ENCODE data around the gene ANO1. TPM values are rescaled to one million over a fixed set of nuclear protein-coding genes. Genes with fewer than 3 reads are reported as not detected.

ANO1 gene
- polyA plus RNA-seq, 2 of the 4 experiments (the other 2 are of a cell fraction): 0.27 to 0.44 TPM

DNA sequence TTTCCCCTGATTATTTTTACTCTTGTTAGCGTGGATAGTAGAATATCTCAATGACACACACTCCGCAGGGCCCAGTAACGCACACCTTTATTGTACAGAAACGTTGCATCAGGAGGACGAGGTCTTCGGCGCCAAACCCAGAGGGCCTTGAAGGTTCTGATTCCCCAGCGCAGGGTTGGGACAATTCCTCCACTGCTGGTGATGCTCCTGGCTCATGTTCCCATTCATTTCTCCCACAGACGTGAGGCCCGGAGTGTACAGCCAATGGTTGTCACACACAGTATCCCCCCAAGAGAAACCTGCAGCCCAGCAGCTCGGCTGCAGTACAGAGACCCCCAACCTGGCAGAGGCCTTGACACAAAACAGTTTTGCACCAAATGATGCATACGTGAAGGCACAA lies 6.1 kb upstream of the ANO1 start:
- ATAC-seq (no peak), FAIRE-seq (no peak), DNase-seq (ENCODE audit: low read depth in 1 of 2, low spot score in 1 of 2) (no peak)
- CTCF ChIA-PET: interaction anchor here (0.6 kb wide), 1 partner anchor 1043 kb away, joined by 3 read pairs; no protein-coding TSS in a partner anchor
- 76% methylated on average over 12 of the region's 12 CpGs for WGBS (ENCODE audit: missing lambda C conversion rate)
- no peak overlapping the region for H3K4me2 ChIP-seq
- H3K4me1 ChIP-seq: no peaks in the 10 kb centered on the region
- H3K4me3 ChIP-seq: no peak overlapping the region
- no peaks in the 10 kb centered on the region for H3K9me3 ChIP-seq
- POLR2A ChIA-PET: no interaction called here
- no peak overlapping the region for H3K27ac ChIP-seq
- TF ChIP-seq ELK1 (IDR thresholded peaks at IDR 0.05; ENCODE audit: low read depth, low read length) (no peak), HEYL (CRISPR knock-in tag; IDR thresholded peaks at IDR 0.05) (no peak), ATOH8 (CRISPR knock-in tag; IDR thresholded peaks at IDR 0.05; ENCODE audit: low read depth) (no peak), HES2 (IDR thresholded peaks at IDR 0.05) (no peak), TP53 (CRISPR knock-in tag; IDR thresholded peaks at IDR 0.05) (no peak), NFE2L2 (conservative IDR thresholded peaks at IDR 0.05; ENCODE audit: low read length) (no peak), FOXS1 (CRISPR knock-in tag; IDR thresholded peaks at IDR 0.05) (no peak), ZSCAN20 (CRISPR knock-in tag; IDR thresholded peaks at IDR 0.05) (no peak), BHLHE40 (IDR thresholded peaks at IDR 0.05; ENCODE audit: low read depth, low read length) (no peak), FOSB (CRISPR knock-in tag; IDR thresholded peaks at IDR 0.05) (no peak), E2F6 (IDR thresholded peaks at IDR 0.05; ENCODE audit: borderline replicate concordance, low read depth) (no peak)
- TF ChIP-seq, protein P1, sequence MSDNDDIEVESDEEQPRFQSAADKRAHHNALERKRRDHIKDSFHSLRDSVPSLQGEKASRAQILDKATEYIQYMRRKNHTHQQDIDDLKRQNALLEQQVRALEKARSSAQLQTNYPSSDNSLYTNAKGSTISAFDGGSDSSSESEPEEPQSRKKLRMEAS (IDR thresholded peaks at IDR 0.05): no peak

DNA sequence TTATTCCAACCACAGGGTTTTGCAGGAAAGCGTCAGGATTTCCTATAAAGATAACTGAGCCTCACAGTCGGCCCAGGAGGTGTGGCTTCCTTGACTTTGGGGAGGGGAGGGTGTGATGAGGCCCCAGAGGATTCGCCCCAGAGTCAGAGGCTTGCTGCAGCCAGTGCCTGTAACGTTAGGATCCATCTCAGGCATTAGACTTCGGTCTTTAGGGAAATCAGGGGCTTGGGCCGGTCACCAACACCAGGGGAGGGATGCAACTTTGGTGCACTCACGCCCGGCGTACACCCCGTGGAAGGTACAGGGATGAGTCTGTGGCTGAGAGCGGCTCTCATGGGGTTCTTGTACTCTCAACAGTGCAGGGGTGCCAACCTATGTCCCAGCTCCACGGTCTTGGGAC lies 5.7 kb upstream of the ANO1 start:
- POLR2A ChIA-PET: no interaction called here
- Histone ChIP-seq H3K4me2 (no peak overlapping the region), H3K27ac (no peak overlapping the region), H3K4me1 (no peaks in the 10 kb centered on the region), H3K9me3 (no peaks in the 10 kb centered on the region), H3K4me3 (no peak overlapping the region)
- FAIRE-seq (no peak), DNase-seq (ENCODE audit: low read depth in 1 of 2, low spot score in 1 of 2) (no peak), ATAC-seq (no peak)
- TF ChIP-seq HOXA7 (CRISPR knock-in tag; IDR thresholded peaks at IDR 0.05) (no peak), ESRRA (IDR thresholded peaks at IDR 0.05; ENCODE audit: borderline replicate concordance, low read length) (no peak)
- TF ChIP-seq, protein P2, sequence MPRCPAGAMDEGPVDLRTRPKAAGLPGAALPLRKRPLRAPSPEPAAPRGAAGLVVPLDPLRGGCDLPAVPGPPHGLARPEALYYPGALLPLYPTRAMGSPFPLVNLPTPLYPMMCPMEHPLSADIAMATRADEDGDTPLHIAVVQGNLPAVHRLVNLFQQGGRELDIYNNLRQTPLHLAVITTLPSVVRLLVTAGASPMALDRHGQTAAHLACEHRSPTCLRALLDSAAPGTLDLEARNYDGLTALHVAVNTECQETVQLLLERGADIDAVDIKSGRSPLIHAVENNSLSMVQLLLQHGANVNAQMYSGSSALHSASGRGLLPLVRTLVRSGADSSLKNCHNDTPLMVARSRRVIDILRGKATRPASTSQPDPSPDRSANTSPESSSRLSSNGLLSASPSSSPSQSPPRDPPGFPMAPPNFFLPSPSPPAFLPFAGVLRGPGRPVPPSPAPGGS (IDR thresholded peaks at IDR 0.05): no peak
- CTCF ChIA-PET: no interaction called here
- WGBS (ENCODE audit: missing lambda C conversion rate): 65% methylated on average over 12 of the region's 12 CpGs

- FAIRE-seq: no peak
- ChIA-PET POLR2A (no interaction called here), CTCF (interaction anchor here (0.6 to 1.5 kb wide), 3 partner anchors 23 to 682 kb away, joined by 3 to 4 read pairs (median 4); no protein-coding TSS in a partner anchor)
- no peak for TF ChIP-seq NFE2L2 (conservative IDR thresholded peaks at IDR 0.05; ENCODE audit: low read length)
- no peak for TF ChIP-seq HMGXB4 (CRISPR knock-in tag; IDR thresholded peaks at IDR 0.05; ENCODE audit: borderline replicate concordance)
- no peak overlapping the region for H3K4me3 ChIP-seq
- H3K4me1 ChIP-seq: no peaks in the 10 kb centered on the region
- WGBS (ENCODE audit: missing lambda C conversion rate): 81% methylated on average over 21 of the region's 21 CpGs
- no peak overlapping the region for H3K4me2 ChIP-seq
- ATAC-seq: no peak
- H3K9me3 ChIP-seq: no peaks in the 10 kb centered on the region
- H3K27ac ChIP-seq: no peak overlapping the region
- DNase-seq (ENCODE audit: low read depth in 1 of 2, low spot score in 1 of 2): no peak
Observed at GRCh38 chr11:70072861-70073755, 5.0 kb upstream of the ANO1 start.

All from A549 (cell line).